Pancreas (tissue), 10 donors: ENCODE data around the gene ARHGEF26. TPM values are rescaled to one million over a fixed set of nuclear protein-coding genes. Genes with fewer than 3 reads are reported as not detected.

ENCODE experiments used
- ATAC-seq, 4 donors: fragments of 200-7000 bp; cut with Tn5 transposase; one replicate each; pipeline versions ENCODE4 v1.8.0 to v1.9.1; 2020; ENCODE audit warnings: mild to moderate bottlenecking in 4 of 4, moderate library complexity in 4 of 4
- DNase-seq, 6 donors: peaks; one replicate each; pipeline ENCODE4 v3.0.0-alpha.2; 2020
- FAIRE-seq: peaks from 2 replicates; lab custom pipeline; 2012; peaks lifted over from hg19 to GRCh38; lab: Jason Lieb, UNC
- H3K27ac ChIP-seq, 4 donors: fragments of 200-600 bp; sonication (generic); 1 replicate in 3 of 4; 2 replicates in 1 of 4; pipeline versions ENCODE4 v1.5.0 to v1.8.0; 2020
- H3K27me3 ChIP-seq, 4 donors: fragments of 200-600 bp; one replicate each; pipeline ENCODE4 v1.8.0; 2021
- H3K36me3 ChIP-seq, 3 donors: fragments of 200-600 bp; sonication (generic) in 1 of 3; one replicate each; pipeline versions ENCODE4 v1.5.0 to v1.8.0; 2020 to 2021
- H3K4me1 ChIP-seq, 3 donors: fragments of 200-600 bp; one replicate each; pipeline ENCODE4 v1.8.0; 2021
- H3K4me3 ChIP-seq, 4 donors: fragments of 200-600 bp; sonication (generic) in 2 of 4; one replicate each; pipeline versions ENCODE4 v1.5.0 to v1.8.0; 2020 to 2021
- H3K9me3 ChIP-seq, 4 donors: fragments of 200-600 bp; one replicate each; pipeline ENCODE4 v1.8.0; 2021
- CTCF ChIP-seq, 4 donors: fragments of 200-600 bp; sonication (generic) in 3 of 4; IDR thresholded peaks; one replicate each; pipeline versions ENCODE4 v1.5.0 to v1.8.0; 2021; ENCODE audit warnings: antibody characterized with exemption in 4 of 4
- WGBS, 2 donors: extraction: QIAGEN DNeasy Blood & Tissue Kit; methylation state at CpG; one replicate each; pipeline ENCODE4 v1.1.7; 2013; 5-methylcytosine and 5-hydroxymethylcytosine counted together
- intact Hi-C, 3 donors: fragments of 100-400 bp; cut with DNase I; formaldehyde crosslinking; loops; one replicate each; pipeline versions ENCODE4 v1.11.1 to v1.14.2; 2022
- polyA plus RNA-seq, 2 donors: library from polyadenylated mRNA; stranded (reverse); fragments of 200-250 nt; gene quantifications; one replicate each; pipeline ENCODE4 v1.2.3, GENCODE V29; 2013
- total RNA-seq, 6 donors: library from RNA; stranded (reverse); fragmentation: NEBNext Ultra II Directional in 4 of 6; extraction: Animal tissue kit (Norgen Biotek cat#: 25700) in 4 of 6; gene quantifications; one replicate each; pipeline versions ENCODE4 v1.2.1 to v1.2.4, GENCODE V29; 2021 to 2023
- donor health status: healthy with polysubstance abuse.
- donor health status: DM: no; HTN: no; CAD: no; lungs with moderate emphysema.
- donor health status: DM: no; HTN: no; CAD: no.
- donor health status: control.
- donor health status: control.
- donor health status: Bipolar disorder and iron deficiency.
- donor health status: DM: yes; HTN: yes; CAD: no.
- donor health status: DM: no; HTN: no; CAD: no.
- donor health status: DM: no; HTN: no; CAD: no.
- donor health status: DM: yes; HTN: yes; CAD: no.

Gene ARHGEF26
- total and polyA plus RNA-seq, 8 donors = 2.7 to 6.5 (median 4.9) TPM

DNA sequence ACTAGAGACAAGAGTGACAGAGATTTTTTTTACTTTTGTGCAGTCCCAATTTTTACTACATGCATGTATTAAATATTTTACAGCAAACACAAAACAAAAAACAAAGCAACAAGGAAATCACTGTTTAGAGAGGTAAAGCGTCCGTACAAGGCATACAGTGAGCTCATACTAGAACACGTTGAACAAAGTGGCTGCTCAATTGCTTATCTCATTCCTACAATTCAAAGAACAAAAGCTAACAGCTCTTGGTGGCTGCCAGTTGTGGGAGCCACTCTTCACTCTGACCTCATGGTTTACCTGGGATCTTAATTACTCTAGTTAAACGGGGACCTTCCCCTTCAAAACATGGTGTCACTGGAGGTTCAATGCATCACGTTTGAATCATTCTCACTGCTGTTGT lies 7.6 kb upstream of the ARHGEF26 start:
- DNase-seq (no peak), ATAC-seq (no peak), FAIRE-seq (no peak)
- Histone ChIP-seq H3K27ac (no peak overlapping the region), H3K4me1 (peaks cover 7 to 9% (median 8%) of the 10 kb centered on the region in 3 donors), H3K27me3 (no peaks in the 10 kb centered on the region), H3K4me3 (no peak overlapping the region), H3K9me3 (no peaks in the 10 kb centered on the region), H3K36me3 (no peaks in the 10 kb centered on the region)
- intact Hi-C loops = no loop called here
- TF ChIP-seq CTCF (IDR thresholded peaks at IDR 0.05) = no peak
- 58 to 65% methylated on average over 5 of the region's 5 CpGs for WGBS, 2 donors

DNA sequence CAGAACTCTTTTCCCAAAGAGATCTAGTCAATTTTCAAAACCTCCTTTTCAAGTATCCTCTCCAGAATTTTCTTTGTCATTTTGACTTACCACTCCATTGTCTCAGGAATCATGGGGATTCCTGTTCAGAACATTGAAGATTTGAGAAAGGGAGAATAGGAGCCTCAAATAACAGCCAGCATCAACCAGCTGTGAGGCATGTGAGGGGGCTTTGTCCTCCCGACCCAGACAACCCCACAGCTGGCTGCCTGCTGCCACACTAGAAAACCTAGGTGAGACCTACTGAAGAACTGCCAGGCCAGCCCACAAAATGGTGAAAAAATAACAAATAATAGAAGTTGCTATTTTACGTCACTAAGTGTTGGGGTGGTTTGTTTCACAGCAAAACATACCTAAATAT lies 5.9 kb upstream of the ARHGEF26 start:
- intact Hi-C loops = no loop called here
- Histone ChIP-seq H3K27me3 (no peaks in the 10 kb centered on the region), H3K27ac (no peak overlapping the region), H3K9me3 (no peaks in the 10 kb centered on the region), H3K4me1 (peaks cover 8 to 11% (median 9%) of the 10 kb centered on the region in 3 donors), H3K4me3 (no peak overlapping the region), H3K36me3 (no peaks in the 10 kb centered on the region)
- FAIRE-seq (no peak), ATAC-seq (no peak), DNase-seq (no peak)
- WGBS, 2 donors = 84 to 92% methylated on average over 2 of the region's 2 CpGs
- no peak for TF ChIP-seq CTCF (IDR thresholded peaks at IDR 0.05)

GRCh38 chr3:154119951-154120350 lies 1.2 kb upstream of the ARHGEF26 start:
- TF ChIP-seq CTCF (IDR thresholded peaks at IDR 0.05) = no peak
- Histone ChIP-seq H3K4me3 (no peak overlapping the region), H3K36me3 (no peaks in the 10 kb centered on the region), H3K4me1 (peaks cover under 1 to 19% (median 9%) of the 10 kb centered on the region in 3 donors), H3K9me3 (no peaks in the 10 kb centered on the region), H3K27me3 (no peaks in the 10 kb centered on the region), H3K27ac (no peak overlapping the region)
- FAIRE-seq (no peak), DNase-seq (no peak), ATAC-seq (no peak)
- intact Hi-C loops = no loop called here
- 56 to 57% methylated on average over 2 of the region's 2 CpGs for WGBS, 2 donors

- ATAC-seq (peak; percentile 68 to 74 (median 72)), FAIRE-seq (no peak), DNase-seq (peak; percentile 24 to 79 (median 43))
- Histone ChIP-seq H3K9me3 (no peaks in the 10 kb centered on the region), H3K36me3 (no peaks in the 10 kb centered on the region), H3K27ac (peak overlapping the region in 3 of 4 donors; percentile 20 to 42 (median 41)), H3K27me3 (no peaks in the 10 kb centered on the region), H3K4me3 (peak overlapping the region; percentile 47 to 82 (median 70)), H3K4me1 (peaks cover 10 to 23% (median 15%) of the 10 kb centered on the region in 3 donors)
- WGBS, 2 donors = 0 to 1% methylated on average over 63 to 76 of the region's 76 CpGs
- TF ChIP-seq CTCF (IDR thresholded peaks at IDR 0.05) = no peak
- intact Hi-C loops = no loop called here
Measured at GRCh38 chr3:154121701-154122551, 736 bp downstream of the ARHGEF26 start.

DNA sequence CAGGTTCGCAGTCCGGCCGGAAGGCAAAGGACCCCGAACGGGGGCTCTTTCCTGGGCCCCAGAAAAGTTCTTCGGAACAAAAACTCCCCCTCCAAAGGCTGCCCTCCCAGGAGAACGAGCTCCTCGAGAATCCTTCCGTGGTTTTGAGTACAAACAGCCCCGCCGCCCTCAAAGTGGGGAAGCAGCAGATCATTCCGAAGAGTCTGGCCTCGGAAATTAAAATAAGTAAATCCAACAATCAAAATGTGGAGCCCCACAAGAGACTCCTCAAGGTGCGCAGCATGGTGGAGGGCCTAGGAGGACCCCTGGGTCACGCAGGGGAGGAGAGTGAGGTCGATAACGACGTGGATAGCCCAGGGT lies 1.3 kb downstream of the ARHGEF26 start:
- intact Hi-C loops = no loop called here
- H3K27me3 ChIP-seq = no peaks in the 10 kb centered on the region
- H3K4me1 ChIP-seq = peaks cover 10 to 23% (median 15%) of the 10 kb centered on the region in 3 donors
- FAIRE-seq = no peak
- H3K36me3 ChIP-seq = no peaks in the 10 kb centered on the region
- DNase-seq = peak in 2 of 6 donors; percentile 3 to 12
- peak overlapping the region; percentile 47 to 82 (median 70) for H3K4me3 ChIP-seq
- no peak for TF ChIP-seq CTCF (IDR thresholded peaks at IDR 0.05)
- ATAC-seq = no peak
- no peaks in the 10 kb centered on the region for H3K9me3 ChIP-seq
- no peak overlapping the region for H3K27ac ChIP-seq
- WGBS, 2 donors = 10 to 13% methylated on average over 18 of the region's 18 CpGs
